SK-N-SH treated with all-trans-retinoic acid at 6 μM for 48 hours (cell line): ENCODE data around the gene SLC26A2.

Source experiments
- ATAC-seq: fragments of 200-7000 bp; cut with Tn5 transposase; 3 replicates; pipeline ENCODE4 v1.9.1; 2020; ENCODE audit warnings: mild to moderate bottlenecking, moderate library complexity
- ARNTL ChIP-seq: fragments of 450-650 bp; formaldehyde crosslinking; IDR thresholded peaks from 2 replicates; pipeline ENCODE4 v1.5.0; 2020; ENCODE audit warnings: low read depth, mild to moderate bottlenecking, moderate library complexity, borderline replicate concordance
- BACH2 ChIP-seq: fragments of 250-450 bp; sonication (Bioruptor Pico); IDR thresholded peaks from 2 replicates; pipeline ENCODE4 v1.9.0; 2021; ENCODE audit warnings: mild to moderate bottlenecking, borderline replicate concordance
- CREB5 ChIP-seq: fragments of 250-450 bp; sonication (Bioruptor Pico); IDR thresholded peaks from 2 replicates; pipeline ENCODE4 v1.5.1; 2020; ENCODE audit warnings: low read depth, mild to moderate bottlenecking, moderate library complexity
- CSDC2 ChIP-seq: fragments of 250-450 bp; sonication (Bioruptor Pico); IDR thresholded peaks from 2 replicates; pipeline ENCODE4 v1.5.0; 2020; ENCODE audit warnings: mild to moderate bottlenecking, moderate library complexity
- CSRNP3 ChIP-seq: fragments of 250-450 bp; sonication (Bioruptor Pico); IDR thresholded peaks from 2 replicates; pipeline ENCODE4 v1.5.1; 2021; ENCODE audit warnings: mild to moderate bottlenecking, moderate library complexity
- GLIS3 ChIP-seq: fragments of 250-450 bp; sonication (Bioruptor Pico); IDR thresholded peaks from 2 replicates; pipeline ENCODE4 v1.5.0; 2020; ENCODE audit warnings: mild to moderate bottlenecking, moderate library complexity
- ISL1 ChIP-seq: fragments of 250-450 bp; sonication (Bioruptor Pico); IDR thresholded peaks from 2 replicates; pipeline ENCODE4 v2.1.2; 2022; ENCODE audit warnings: mild to moderate bottlenecking, moderate library complexity
- OSR1 ChIP-seq: fragments of 250-450 bp; sonication (Bioruptor Pico); IDR thresholded peaks from 2 replicates; pipeline ENCODE4 v1.8.0; 2022; ENCODE audit warnings: moderate library complexity, mild to moderate bottlenecking, inconsistent platforms
- PATZ1 ChIP-seq: fragments of 250-450 bp; sonication (Bioruptor Pico); IDR thresholded peaks from 2 replicates; pipeline ENCODE4 v1.8.0; 2020; ENCODE audit warnings: mild to moderate bottlenecking, moderate library complexity, borderline replicate concordance
- PPARA ChIP-seq: fragments of 250-450 bp; sonication (Bioruptor Pico); IDR thresholded peaks from 2 replicates; pipeline ENCODE4 v1.5.0; 2020; ENCODE audit warnings: mild to moderate bottlenecking, borderline replicate concordance
- RARB ChIP-seq: fragments of 250-450 bp; sonication (Bioruptor Pico); IDR thresholded peaks from 2 replicates; pipeline ENCODE4 v1.8.0; 2021; ENCODE audit warnings: mild to moderate bottlenecking, moderate library complexity
- SNAI2 ChIP-seq: fragments of 250-450 bp; sonication (Bioruptor Pico); IDR thresholded peaks from 2 replicates; pipeline ENCODE4 v1.5.0; 2020; ENCODE audit warnings: mild to moderate bottlenecking, moderate library complexity
- TCF4 ChIP-seq: fragments of 250-450 bp; sonication (Bioruptor Pico); IDR thresholded peaks from 2 replicates; pipeline ENCODE4 v1.8.0; 2021; ENCODE audit warnings: mild to moderate bottlenecking, moderate library complexity, borderline replicate concordance
- TSHZ2 ChIP-seq: fragments of 250-450 bp; sonication (Bioruptor Pico); IDR thresholded peaks from 2 replicates; pipeline ENCODE4 v1.5.0; 2020; ENCODE audit warnings: mild to moderate bottlenecking, moderate library complexity
- ZC3H10 ChIP-seq: fragments of 250-450 bp; sonication (Bioruptor Pico); IDR thresholded peaks from 2 replicates; pipeline ENCODE4 v1.5.1; 2021; ENCODE audit warnings: mild to moderate bottlenecking, moderate library complexity
- ZFP3 ChIP-seq: fragments of 250-450 bp; sonication (Bioruptor Pico); IDR thresholded peaks from 2 replicates; pipeline ENCODE4 v1.5.0; 2020; ENCODE audit warnings: mild to moderate bottlenecking, moderate library complexity
- ZFP30 ChIP-seq: fragments of 450-650 bp; formaldehyde crosslinking; IDR thresholded peaks from 2 replicates; pipeline ENCODE4 v1.5.0; 2022; ENCODE audit warnings: mild to moderate bottlenecking, moderate library complexity
- ZNF565 ChIP-seq: fragments of 450-650 bp; formaldehyde crosslinking; conservative IDR thresholded peaks from 2 replicates; pipeline ENCODE4 v1.5.0; 2020; ENCODE audit warnings: low read depth, mild to moderate bottlenecking, moderate library complexity
- ZNF70 ChIP-seq: fragments of 450-650 bp; formaldehyde crosslinking; IDR thresholded peaks from 2 replicates; pipeline ENCODE4 v1.5.0; 2020; ENCODE audit warnings: mild to moderate bottlenecking, moderate library complexity

Gene SLC26A2

DNA sequence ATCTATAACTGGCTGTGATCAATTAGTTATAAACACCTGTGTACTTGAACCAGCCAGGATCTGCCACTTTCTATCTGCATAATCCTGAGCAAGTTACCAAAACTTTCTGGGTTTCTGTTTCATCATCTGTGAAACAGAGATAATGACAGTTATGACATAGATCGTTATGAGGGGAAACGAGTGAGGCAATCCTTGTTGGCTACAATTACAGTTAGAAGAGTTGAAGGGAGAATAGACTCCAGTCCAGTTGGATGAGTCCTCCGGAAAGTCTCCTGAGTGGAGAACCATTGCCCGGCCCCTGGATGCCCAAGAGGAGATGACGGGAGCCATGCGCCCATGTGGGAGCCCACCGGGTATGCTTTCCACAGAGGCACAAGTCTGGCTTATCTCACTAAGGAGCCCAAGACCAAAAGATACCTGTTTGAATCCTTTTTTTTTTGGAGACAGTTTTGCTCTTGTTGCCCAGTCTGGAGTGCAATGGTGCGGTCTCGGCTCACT, 20.4 kb upstream of the SLC26A2 start (continued):
- no peak for TF ChIP-seq TCF4 (CRISPR knock-in tag)
- no peak for TF ChIP-seq CSDC2 (CRISPR knock-in tag)
- TF ChIP-seq OSR1 (CRISPR knock-in tag): no peak
- TF ChIP-seq ARNTL: no peak
- TF ChIP-seq SNAI2 (CRISPR knock-in tag): no peak
- no peak for TF ChIP-seq PPARA (CRISPR knock-in tag)
- TF ChIP-seq ISL1 (CRISPR knock-in tag): no peak
- TF ChIP-seq GLIS3 (CRISPR knock-in tag): no peak
- TF ChIP-seq RARB (CRISPR knock-in tag): no peak
- TF ChIP-seq, all 23 proteins: peak for 0

GRCh38 chr5:149940941-149941644, 19.5 kb upstream of the SLC26A2 start:
- ATAC-seq: no peak
- peak; percentile 59; the same call in 1 of the 2 replicates for TF ChIP-seq ZFP3
- TF ChIP-seq PATZ1 (CRISPR knock-in tag): no peak

DNA sequence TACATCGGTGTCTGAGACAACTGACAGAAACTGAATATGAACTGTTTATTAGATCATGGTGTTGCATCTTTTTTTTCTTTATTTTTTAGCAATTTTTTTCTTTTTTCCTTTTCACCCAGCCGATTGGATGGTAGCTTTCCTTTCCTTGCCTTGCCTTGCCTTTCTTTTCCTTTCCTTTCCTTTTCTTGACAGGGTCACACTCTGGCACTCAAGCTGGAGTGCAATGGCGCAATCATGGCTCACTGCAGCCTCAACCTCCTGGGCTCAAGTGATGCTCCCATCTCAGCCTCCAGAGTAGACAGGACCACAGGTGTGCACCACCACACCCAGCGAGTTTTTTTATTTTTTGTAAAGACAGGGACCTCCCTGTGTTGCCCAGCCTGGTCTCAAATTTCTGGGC, 18.8 kb upstream of the SLC26A2 start:
- no peak for ATAC-seq
- TF ChIP-seq ISL1 (CRISPR knock-in tag) (no peak), CSRNP3 (CRISPR knock-in tag) (no peak), TCF4 (CRISPR knock-in tag) (no peak), ARNTL (no peak), ZNF70 (CRISPR knock-in tag) (no peak), CREB5 (CRISPR knock-in tag) (no peak), TSHZ2 (CRISPR knock-in tag) (no peak), ZFP30 (CRISPR knock-in tag) (no peak), OSR1 (CRISPR knock-in tag) (no peak), SNAI2 (CRISPR knock-in tag) (no peak), CSDC2 (CRISPR knock-in tag) (no peak), PATZ1 (CRISPR knock-in tag) (no peak), BACH2 (CRISPR knock-in tag) (no peak), ZC3H10 (CRISPR knock-in tag) (no peak), GLIS3 (CRISPR knock-in tag) (no peak), ZNF565 (CRISPR knock-in tag) (no peak), PPARA (CRISPR knock-in tag) (no peak), RARB (CRISPR knock-in tag) (no peak)
- TF ChIP-seq, all 23 proteins: peak for 0
